Activated CD8-positive, alpha-beta memory T cell treated with anti-CD3 and anti-CD28 coated beads for 36 hours (primary cell): Measurements from ENCODE around the gene TECPR1. TPM values are rescaled to one million over a fixed set of nuclear protein-coding genes. Genes with fewer than 3 reads are reported as not detected.

Experiments used
- CTCF ChIA-PET: fragments of 350-600 bp; sonication (Branson Sonifier 250); formaldehyde crosslinking; loops from one replicate; lab custom pipeline; 2021; ENCODE audit warnings: antibody characterized with exemption; lab: Charles Lee
- POLR2A ChIA-PET: fragments of 350-600 bp; sonication (Branson Sonifier 250); formaldehyde crosslinking; loops from one replicate; lab custom pipeline; 2021; ENCODE audit warnings: antibody characterized with exemption; lab: Charles Lee
- total RNA-seq, 2 experiments: library from RNA; stranded (reverse); gene quantifications; one replicate each; pipeline ENCODE4 v1.2.3, GENCODE V29; 2021

The TECPR1 gene
- total RNA-seq, 2 experiments from 2014 or later, result 25.6 to 32.7 TPM

GRCh38 chr7:98180751-98181150 is 71.3 kb downstream of the TECPR1 start:
- ChIA-PET CTCF (interaction anchor here (2.5 kb wide), 1 partner anchor 12 kb away, joined by 6 read pairs; no protein-coding TSS in a partner anchor), POLR2A (no interaction called here)

- CTCF ChIA-PET, result interaction anchor here (0.6 to 1.5 kb wide), 2 partner anchors 11 to 403 kb away, joined by 3 to 6 read pairs; no protein-coding TSS in a partner anchor
- POLR2A ChIA-PET, result no interaction called here
These were observed 73.1 kb downstream of the TECPR1 start for GRCh38 chr7:98178762-98179490.

GRCh38 chr7:98178321-98178720 is 73.7 kb downstream of the TECPR1 start:
- ChIA-PET POLR2A (no interaction called here), CTCF (interaction anchor here (1.5 kb wide), 1 partner anchor 10 kb away, joined by 6 read pairs; no protein-coding TSS in a partner anchor)

DNA sequence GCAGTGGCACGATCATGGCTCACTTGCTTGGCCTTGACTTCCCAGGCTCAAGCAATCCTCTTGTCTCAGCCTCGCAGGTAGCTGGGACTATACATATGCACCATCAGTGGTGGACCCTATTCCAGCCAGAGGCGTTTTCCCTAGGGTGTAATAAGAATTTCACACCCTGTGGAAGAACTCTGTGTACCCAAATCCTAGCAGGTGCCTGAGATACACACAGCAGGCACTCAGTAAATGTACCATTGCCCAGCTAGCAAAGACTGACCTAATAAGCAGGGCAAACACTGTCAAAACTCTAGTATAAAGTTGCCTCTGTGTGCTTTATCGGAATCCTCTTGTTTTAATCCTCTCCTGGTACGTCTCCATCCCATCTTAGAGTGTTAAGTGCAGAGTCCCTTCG is 74.5 kb downstream of the TECPR1 start:
- POLR2A ChIA-PET, result no interaction called here

GRCh38 chr7:98175260-98175940 is 76.6 kb downstream of the TECPR1 start:
- ChIA-PET POLR2A (no interaction called here), CTCF (interaction anchor here (0.7 to 1.1 kb wide), 2 partner anchors 154 to 226 kb away, joined by 3 to 4 read pairs; partner anchors contain the start of gene BAIAP2L1)

More for the DNA sequence above, 74.5 kb downstream of the TECPR1 start:
- CTCF ChIA-PET, result interaction anchor here (1.5 kb wide), 1 partner anchor 9 kb away, joined by 6 read pairs; no protein-coding TSS in a partner anchor

- ChIA-PET POLR2A (no interaction called here), CTCF (interaction anchor here (0.8 kb wide), 1 partner anchor 68 kb away, joined by 4 read pairs; no protein-coding TSS in a partner anchor)
These were observed 77.4 kb downstream of the TECPR1 start for GRCh38 chr7:98174334-98175259.

GRCh38 chr7:98171449-98171848 is 80.6 kb downstream of the TECPR1 start:
- ChIA-PET POLR2A (no interaction called here), CTCF (interaction anchor here (1.0 kb wide), 1 partner anchor 149 kb away, joined by 5 read pairs; no protein-coding TSS in a partner anchor)

DNA sequence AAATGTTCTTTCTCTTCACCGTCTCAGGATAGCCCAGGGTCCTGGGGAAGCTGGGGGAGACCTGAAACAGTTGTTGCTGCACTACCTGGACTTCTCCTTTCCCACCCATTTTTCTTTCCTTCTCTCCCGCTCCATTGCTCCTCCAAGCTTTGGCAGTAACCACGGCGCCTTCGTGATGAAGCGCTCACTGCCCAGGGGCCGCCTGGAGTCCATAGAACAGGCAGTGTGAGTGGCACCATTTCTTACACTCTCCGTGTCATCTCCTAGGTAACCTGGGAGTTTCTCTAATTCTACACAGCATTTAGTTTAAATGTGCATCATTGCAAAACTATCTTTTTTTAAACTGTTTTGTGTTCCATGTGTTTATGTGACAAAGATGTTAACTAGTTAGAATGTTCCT is 81.1 kb downstream of the TECPR1 start:
- POLR2A ChIA-PET, result no interaction called here

DNA sequence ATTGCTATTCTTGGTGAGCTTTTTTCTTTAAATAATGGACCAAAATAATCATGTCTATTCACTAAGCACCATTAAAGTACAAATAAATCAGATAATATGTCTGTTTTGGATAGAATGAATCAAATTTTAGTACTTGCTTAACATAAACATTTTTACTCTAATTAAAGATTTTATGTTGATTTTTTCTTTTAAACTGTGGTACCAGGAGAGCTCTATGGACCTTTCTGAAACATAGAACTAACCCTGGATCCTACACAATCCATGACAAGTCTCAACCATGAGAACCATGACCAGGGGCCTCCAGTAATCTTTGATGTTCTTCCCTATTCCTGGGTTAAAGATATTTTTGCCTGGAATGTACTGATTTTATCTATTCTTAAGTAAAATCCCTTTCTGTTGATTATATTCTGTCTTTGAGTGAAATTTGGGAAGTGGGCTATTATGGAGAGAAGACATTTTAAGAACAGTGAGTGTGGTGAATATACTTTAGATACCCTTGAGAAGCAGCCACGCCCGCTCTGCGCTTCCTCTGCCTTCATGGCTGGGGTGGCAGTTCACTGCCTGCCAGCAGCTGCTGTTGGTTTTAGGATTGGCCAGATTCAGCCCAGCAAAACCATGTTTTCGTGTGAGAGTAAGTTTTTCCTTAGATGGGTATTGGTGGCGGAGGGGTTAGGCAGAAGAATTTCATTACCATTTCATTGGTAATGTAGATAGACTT is 83.0 kb downstream of the TECPR1 start:
- ChIA-PET POLR2A (no interaction called here), CTCF (interaction anchor here (0.7 to 7.5 kb wide), 19 partner anchors 9 to 156 kb away, joined by 3 to 96 read pairs (median 5); partner anchors contain the start of gene LMTK2)

More for the DNA sequence above, 81.1 kb downstream of the TECPR1 start:
- CTCF ChIA-PET, result interaction anchor here (0.6 to 7.5 kb wide), 2 partner anchors 107 to 148 kb away, joined by 3 to 96 read pairs; no protein-coding TSS in a partner anchor

GRCh38 chr7:98168181-98168903 is 83.7 kb downstream of the TECPR1 start:
- ChIA-PET POLR2A (no interaction called here), CTCF (interaction anchor here (0.7 to 7.5 kb wide), 18 partner anchors 8 to 155 kb away, joined by 3 to 96 read pairs (median 5); partner anchors contain the start of gene LMTK2)

GRCh38 chr7:98167653-98168052 is 84.4 kb downstream of the TECPR1 start:
- ChIA-PET CTCF (interaction anchor here (1.4 to 7.5 kb wide), 10 partner anchors 13 to 154 kb away, joined by 3 to 96 read pairs (median 6); partner anchors contain the start of gene LMTK2), POLR2A (no interaction called here)

GRCh38 chr7:98166668-98166970 is 85.4 kb downstream of the TECPR1 start:
- ChIA-PET POLR2A (no interaction called here), CTCF (interaction anchor here (1.0 to 7.5 kb wide), 7 partner anchors 36 to 154 kb away, joined by 3 to 96 read pairs (median 3); partner anchors contain the start of gene LMTK2)

GRCh38 chr7:98165827-98166667 is 86.0 kb downstream of the TECPR1 start:
- ChIA-PET POLR2A (no interaction called here), CTCF (interaction anchor here (0.6 to 7.5 kb wide), 9 partner anchors 18 to 153 kb away, joined by 3 to 96 read pairs (median 3); partner anchors contain the start of gene LMTK2)
